GM21390 (cell line): ENCODE data around the gene SH3D21.
A peak's percentile ranks its signal among the peaks of the same experiment; 100 is the strongest.

Experiments used
- ATAC-seq: cut with Tn5 transposase; IDR thresholded peaks from one replicate; pipeline ENCODE4 v1.9.1; 2021; ENCODE audit not compliant: unreplicated experiment

Gene SH3D21

DNA sequence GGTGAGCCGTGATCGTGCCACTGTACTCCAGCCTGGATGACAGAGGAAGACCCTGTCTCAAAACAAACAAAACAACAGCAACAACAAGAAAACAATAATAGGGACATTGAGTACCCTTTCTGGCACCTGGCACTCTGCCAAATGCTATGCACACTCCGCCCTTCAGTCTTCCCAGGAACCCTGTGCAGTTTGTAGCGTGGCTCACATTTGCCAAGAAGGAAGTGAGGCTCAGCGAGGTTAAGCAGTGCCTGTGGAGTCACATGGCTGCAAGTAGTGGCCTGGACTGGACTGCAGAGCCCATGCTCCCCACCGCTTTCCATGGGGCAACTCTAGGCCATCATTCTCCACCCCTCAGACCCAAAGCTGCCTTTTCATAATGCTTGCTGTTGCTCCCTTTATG is 22.5 kb downstream of the SH3D21 start:
- no peak for ATAC-seq

DNA sequence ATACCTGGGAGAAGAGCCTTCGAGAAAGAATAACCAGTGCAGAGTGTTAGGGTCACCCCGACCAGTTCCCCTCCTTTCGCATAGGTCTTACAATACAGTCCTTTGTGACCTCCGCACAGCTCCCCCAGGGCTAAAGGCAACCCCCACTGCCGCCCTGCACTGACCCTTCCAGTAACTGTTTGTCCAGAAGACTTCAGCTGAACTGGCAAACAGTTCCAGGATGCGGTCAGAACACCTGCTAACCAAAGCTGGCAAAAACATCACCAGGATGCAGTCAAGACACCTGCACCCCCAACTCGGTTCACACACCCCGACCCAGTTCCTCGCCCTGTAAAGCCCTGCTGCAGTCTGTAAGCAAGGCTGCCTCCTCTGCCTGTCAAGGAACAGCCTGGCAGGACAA is 23.6 kb downstream of the SH3D21 start:
- ATAC-seq: no peak

DNA sequence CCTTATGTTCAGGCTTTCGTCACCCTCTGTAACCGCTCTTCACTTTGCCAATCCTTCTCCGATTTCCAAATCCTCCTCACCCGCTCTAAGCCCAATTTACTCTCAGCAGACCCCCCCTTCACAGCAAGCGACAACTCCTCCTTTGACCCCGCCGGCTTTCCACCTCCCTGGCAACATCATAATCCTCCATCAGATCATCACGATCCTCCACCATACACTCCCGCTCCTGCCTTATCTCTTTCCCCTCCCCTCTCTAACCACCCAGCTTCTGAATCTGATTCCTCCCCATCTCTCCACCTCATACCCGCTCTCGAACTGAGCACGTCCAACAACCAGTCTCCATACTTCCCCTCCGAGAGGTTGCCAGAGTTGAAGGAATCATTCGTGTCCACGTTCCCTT is 24.8 kb downstream of the SH3D21 start:
- no peak for ATAC-seq

DNA sequence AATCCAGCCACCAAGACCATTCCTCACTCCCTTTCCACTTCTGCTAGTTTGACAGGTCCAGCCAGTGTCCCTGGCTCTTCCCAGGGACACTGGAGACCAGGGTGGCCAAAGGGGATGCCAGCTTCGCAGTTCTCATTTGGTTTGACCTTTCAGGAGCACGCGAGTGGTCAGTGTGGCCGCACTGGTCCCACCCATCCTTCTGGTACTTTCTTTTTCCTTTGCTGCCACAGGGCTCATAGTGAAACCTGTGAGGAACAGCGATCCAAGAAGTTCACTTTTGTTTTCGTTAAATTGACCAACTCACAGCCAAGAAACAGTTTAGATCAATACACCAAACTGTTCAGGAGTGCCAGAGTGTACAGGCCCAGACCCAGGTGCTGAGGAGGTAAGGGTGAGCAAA is 31.7 kb downstream of the SH3D21 start:
- no peak for ATAC-seq

DNA sequence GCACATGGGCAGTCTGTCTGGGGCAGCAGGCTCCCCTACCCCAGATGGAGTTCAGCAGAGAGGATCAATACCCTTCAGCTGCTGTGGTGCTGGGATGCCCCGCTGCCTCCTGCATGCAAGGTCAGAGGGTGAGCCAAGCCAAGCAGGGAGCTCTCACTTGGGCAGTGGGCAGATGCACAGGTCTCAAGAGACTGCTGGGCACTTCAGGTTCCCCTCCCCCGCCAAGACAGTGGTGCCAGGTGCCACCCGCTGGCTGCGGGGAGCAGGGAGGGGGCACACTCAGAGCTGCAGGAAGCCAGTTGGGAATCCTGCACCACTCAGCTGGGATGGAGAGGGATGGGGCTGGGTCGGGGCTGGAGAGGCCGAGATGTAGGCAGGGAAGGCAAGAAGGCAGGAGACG is 33.0 kb downstream of the SH3D21 start:
- ATAC-seq: no peak

DNA sequence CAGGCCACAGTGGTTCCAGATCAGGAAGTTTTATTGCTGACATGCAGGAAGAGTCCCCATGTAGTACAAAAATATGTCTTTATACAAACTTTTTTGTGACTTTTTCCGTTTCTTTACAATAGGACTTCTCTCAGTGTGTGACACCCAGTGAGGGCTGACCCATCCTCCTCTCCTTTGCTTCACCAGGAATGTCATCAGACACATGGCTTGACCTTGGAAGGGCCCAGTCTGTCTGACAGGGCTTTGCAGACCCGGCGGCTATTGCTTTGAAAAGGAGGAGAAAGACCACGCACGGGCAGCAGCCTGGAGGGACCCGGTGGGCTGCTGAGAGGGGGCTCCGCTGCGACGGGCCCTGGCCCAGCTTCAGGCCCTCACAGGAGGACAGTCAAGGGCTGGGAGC is 33.4 kb downstream of the SH3D21 start:
- no peak for ATAC-seq

DNA sequence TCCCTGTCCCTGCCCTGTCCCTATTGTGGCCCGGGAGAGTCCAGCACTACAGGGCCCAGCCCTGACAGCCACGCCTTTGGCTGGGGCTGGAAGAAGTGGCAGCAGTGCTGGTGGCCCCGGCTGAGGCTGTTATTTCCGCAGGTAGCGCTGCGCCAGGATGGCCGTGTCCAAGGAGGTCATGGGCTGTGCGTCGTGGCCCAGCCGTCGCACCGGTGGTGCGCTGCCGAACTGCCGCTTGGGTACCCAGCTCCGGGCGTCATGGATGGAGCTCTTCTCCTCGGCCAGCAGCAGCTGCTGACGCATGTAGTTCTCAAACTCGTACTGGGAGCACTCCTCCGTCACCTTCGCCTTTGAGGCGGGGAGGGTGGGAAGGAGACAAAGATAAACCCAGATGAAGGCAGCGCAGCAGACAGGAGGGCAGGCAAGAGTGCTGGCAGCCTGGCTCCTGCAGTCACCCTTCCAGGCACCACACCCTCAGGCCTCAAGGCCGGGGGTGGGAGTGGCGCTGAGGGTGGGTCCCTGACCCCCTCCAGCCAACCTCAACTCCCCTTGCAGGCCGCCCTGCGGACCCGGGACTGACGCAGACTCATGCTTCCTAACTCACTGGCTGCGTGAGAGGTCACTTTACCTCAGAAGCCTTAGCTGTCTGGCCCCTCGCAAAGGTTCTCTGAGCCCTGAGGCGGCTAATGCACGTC is 35.6 kb downstream of the SH3D21 start:
- ATAC-seq: no peak

DNA sequence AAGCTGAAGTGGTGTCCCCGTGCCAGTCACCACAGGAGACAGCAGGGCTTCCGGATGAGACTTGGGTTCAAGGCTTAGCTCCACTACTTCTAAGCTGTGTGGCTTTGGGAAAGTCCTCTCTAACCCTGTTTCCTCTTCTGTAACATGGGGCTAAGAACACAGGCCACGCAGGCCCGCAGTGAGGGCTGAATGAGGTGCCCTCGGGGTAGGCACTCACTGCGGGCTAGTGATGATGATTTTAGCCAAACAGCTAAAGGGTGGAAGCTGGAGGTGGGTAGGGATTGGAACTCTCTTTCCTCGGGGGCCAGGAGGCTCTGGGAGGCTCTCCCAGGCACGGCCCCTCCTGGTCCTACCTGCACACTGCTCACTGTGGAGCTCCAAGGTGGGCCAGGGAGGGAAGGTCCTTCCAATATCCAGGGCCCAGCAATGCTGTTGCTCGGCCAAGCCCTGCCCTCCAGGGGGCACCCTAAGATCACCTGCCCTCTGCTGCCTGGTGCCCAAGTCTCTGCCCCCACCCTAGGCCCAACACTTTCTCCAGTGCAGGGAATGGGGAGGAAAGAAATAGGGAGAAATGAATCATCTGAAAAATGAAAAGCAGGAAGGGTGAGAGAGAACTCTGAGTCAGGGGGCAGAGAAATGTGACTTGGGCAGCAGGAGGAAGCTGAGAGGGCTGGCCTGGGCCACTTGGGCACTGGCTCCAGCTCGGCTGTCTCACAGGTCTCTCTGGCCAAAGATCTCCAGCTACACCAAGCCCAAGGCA is 36.4 kb downstream of the SH3D21 start:
- ATAC-seq: no peak

DNA sequence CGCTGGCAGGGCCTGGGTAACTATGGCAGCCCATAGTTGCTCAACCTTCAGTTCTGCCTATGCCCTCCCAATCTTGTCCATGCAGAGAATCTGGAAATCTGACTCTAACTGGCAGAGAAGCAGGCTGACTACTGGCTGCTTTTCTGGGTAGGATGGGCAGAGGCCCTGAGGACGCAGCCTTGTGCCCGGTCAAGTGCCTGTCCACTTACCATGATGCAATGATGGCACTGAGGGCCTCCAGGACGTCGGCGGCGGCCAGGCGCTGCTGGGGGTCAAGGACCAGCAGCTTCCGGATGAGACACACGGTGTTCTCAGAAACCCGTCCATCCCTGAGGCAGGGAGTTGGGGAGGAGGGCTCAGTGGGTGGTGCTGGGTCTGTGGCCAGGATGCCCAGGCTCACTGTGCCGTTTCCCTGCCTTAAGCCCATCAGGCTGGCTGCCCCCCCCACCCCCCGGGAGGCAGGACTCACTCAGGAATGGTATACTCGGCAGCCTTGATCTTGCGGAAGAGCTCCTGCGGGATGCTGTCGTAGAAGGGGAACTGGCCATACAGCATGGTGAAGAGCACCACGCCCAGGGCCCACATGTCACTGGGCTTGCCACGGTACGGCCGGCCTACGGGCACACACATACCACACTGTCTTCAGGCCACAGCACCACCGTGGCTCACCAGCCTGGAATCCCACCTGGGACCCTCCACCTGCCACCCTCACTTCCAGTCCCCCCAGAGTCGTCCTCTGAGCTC is 37.7 kb downstream of the SH3D21 start:
- no peak for ATAC-seq

DNA sequence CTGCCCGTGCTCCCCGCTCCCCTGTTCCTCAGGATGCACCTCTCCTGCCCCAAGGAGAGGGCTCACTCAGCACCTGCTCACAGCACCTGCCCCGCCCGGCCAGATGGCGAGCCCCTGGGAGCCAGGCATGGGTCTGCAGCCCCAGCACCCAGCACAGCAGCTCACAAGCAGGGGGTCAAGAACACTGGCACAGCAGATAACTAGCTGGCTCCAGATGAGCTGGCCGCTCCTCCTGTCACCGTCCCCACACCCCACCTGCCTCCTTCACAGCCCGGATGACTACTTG is 38.2 kb downstream of the SH3D21 start:
- no peak for ATAC-seq

DNA sequence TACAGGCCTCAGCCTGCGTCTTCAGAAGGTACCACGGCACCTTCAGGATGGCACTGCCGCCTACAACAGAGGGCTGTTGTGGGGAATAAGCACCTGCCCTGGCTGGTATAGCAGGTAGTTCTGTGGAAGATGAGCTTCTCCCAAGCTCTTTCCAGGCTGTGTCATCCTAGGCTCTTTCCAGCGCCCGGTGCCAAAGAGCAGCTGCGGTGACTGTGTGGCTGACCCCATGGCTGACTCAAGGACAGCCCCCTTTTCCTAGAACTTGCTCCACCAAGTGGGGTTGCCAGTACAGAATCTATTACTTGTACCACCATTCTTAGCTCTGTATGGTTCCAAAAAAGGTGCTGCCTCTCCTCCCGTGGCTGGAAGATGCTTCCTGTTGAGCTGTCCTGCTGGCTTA is 39.2 kb downstream of the SH3D21 start:
- no peak for ATAC-seq

DNA sequence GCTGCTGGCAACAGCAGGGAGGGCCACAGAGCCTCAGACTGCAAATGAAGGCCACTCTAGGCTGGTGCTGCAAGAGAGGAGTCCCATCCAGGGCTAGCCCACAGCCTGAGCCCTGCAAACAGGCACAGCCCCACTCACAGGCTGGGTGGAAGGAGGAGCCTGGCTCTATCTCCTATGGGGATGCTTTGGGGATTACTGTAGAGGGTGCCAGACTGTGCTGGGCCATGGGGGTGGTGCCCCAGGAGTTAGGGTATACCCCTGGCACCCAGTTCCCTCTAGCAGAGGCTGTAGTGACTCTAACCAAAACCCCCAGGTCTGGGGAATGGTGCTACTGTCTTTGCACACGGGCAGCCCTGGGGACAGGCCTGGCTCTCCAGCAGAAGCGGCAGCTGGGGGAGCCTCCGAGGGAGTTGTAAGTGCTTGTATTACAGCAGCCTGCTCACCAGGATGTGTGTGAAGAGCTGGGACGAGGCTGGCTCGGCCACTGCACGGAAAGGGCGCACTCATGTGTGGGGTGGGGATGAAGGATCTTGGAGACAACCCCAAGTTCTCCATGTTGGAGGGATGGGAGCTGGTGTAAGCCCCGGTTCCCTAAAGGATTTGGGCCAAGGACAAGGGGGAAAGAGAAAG is 40.7 kb downstream of the SH3D21 start:
- no peak for ATAC-seq

DNA sequence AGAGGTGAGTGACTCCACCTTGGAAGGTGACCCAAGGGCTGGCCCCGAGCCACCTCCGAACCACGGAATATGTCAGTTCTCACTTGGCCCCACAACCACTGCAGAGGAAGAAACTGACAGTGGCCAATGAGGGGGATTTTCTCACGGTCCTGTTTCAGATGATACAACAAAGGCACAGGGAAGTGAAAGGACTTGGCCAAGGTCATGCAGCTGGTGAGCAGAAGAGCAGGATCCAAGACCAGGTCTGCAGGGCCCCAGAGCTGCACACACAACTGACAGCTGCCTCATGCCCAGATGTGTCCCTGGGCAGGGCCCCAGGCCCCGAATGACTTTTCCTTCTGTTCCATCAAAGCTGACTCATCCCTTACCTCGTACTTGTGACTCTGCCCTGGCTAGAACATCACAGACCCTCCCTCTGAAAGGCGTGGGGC is 43.1 kb downstream of the SH3D21 start:
- ATAC-seq: peak; percentile 92

DNA sequence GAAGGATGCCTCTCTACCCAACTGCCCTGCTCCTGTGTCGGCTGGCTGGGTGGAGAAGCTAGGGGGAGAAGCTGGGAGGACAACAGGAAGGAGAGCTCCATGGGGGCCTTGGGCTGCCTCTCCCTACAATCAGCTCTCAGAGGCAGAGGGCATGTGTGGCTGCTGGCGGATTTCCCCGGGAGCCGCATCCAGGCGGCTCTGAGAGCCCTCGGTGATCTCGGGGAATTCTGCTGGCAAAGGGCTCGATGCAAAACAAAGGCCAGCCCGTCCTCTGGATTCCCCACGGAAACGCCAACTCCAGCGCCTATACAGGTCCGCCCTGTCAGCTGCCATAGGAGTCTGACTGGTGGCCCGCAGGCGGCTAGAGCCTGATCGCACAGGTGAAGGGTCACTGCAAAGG is 43.7 kb downstream of the SH3D21 start:
- ATAC-seq: no peak

DNA sequence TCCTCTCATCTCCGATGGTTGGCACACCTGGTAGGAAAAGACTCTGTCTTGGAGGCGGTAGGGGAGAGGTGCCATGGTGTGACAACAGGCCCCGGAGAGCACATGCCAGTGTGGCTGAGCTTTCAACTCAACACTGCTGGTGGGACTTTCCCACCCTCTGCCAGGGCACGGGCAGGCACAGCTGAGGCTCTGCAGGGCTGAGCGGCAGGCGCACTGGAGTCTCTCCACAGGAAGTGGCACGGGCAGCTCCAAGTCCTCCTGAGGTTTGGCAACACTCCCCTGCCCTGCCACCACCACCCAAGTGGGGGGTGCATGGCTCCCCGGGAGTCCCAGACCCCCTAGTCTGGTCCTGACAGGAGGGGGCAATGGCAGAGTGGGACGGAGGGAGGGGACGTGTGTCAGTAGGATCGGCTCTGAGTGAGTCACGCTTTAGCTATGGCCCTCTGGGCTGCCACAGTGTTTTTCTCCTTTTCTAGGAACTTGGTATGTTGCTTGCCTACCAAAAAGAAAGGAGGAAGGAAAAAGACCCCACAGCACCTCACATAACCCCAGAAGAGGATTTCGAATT is 44.6 kb downstream of the SH3D21 start:
- no peak for ATAC-seq

DNA sequence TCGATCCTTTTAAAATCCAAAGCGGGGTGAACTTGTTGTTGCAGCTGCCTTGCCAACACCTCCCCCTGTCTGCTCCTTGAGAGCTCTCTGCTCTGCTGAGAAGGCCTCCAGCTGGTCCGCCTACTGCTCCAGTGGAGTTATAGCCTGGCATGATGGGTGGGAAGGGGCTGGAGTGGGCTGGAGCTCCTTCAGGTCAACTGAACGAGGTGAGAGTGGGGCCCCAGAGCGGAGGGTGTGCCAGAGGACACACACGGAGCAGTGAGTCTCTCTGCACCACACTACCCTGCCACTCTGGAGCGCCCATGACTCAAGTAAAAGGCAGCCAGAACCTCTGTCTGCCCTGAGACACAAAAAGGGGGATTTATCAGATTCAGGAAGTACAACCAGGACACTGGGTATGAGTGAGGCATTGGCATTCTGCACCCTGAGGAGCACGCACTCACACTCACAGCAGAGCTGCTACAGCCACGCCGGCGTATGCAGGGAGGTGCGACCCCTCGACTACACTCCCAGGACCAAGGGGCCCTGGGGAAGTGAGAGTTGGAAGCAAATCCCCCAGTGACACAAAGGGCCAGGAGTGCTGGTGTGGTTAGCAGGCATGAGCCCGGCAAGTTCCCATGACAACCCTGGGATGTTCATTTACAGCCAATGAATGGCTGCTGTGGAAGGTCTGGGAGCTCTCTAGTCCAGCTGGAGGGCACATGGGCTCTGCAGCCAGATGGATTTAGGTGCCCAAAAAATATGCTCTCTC is 45.2 kb downstream of the SH3D21 start:
- ATAC-seq: no peak

DNA sequence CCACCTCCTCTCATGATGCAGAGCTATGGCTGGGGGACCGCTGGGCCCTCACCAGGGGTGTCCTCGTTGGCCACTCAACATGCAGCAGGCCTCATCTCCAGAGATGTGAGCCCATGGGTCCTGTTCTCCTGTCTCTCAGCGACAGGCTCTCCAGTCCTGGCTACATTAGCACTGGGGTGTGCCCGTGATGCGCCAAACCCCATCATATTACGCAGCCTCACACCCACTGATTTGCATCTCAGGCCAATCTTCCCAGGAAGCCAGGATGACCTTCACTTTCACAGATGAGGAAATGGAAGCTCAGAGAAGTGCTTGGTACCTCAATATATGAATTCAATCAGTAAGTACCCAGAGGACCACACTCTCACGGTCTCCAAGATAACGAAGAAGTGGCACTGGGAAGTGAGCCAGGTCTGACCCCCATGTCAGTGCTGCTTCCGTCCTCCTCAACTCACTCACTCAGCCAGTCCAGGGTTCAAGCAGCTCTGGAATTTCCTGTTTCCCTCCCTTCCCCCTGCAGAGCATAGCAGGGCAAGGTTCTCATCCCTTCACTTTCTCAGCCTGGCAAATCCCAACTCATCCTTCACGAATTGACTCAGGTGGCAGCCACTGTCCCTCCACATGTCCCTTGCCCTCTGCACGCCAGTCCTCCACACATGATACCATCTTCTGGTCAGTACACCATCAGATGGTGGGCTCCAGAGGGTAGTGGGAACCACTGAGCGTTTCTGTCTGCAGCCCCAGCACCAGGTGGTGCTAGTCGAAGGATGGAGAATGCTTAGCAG is 46.1 kb downstream of the SH3D21 start:
- ATAC-seq: no peak

DNA sequence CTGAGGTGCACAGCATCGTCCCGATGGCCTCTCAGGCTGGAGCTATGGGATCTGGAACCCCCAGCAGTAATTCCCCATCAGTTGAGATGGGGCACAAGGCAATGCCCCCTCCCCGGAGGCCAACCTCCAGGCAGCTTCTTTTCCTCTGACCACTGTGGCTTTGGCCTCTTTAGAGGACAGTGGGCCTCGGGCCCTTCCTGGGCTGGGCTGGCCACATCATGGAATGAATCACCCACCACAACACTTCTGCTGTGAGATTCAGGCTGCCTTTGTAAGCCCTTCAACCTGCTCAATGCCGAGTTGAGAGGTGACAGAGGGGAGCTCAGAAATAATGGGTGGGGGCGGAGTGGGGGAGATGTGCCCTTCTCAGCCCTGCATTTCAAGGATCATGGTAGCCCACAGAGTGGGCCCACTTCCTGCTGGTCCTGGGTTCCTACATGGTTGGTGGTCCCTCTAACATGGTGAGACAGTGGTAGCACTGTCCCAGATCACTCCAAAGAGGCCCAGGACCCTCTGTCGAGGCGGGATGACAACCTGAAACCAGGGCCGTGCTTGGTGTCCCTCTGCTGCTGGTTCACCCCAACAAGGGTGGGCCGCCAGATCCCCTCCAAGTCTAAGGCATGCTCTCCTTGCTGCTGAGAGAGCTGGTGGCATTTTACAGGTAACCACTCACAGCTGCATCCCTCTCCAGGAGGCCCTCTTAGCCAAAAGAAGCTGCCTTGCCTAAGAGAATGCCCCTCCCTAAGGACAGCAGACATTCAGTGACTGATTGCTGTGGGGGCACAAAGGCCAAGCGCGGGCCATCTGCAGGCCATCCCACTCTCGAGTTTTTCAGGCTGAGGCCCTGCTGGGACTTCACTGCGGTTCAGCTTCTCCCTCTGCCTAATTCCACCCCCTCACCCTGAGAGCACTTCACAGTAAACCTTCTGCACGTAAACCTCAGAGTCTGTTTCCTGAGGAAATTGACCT is 47.0 kb downstream of the SH3D21 start:
- ATAC-seq: no peak

DNA sequence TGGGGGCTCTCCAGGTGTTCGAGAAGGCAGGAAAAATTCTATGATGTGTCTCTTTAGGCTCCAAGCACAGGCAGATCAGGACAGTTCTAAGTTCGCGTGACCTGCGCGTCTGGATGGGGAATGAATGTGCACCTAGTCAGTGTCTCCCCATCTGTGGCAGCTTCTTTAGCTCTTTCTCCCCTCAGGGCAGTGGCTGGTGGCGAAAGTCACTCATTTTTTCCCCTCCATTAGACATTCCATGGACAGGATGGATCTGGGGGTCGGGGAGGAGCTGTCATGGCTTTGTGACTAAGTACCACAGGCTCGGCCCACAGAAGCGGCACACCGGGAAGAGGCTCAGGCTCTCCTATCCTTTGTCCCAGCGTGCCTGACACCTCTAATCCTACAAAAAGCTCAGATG is 48.3 kb downstream of the SH3D21 start:
- ATAC-seq: no peak
